ENCODE measurements around the gene LRRC75A. TPM values are rescaled to one million over a fixed set of nuclear protein-coding genes. Genes with fewer than 3 reads are reported as not detected.
"Not testable (repeated sequence)": the region's sequence is repeated elsewhere in the genome, so short reads cannot be mapped to it uniquely, and the experiment has no call there.

The LRRC75A gene
- total RNA-seq, 1 donor, result 1.4 TPM

DNA sequence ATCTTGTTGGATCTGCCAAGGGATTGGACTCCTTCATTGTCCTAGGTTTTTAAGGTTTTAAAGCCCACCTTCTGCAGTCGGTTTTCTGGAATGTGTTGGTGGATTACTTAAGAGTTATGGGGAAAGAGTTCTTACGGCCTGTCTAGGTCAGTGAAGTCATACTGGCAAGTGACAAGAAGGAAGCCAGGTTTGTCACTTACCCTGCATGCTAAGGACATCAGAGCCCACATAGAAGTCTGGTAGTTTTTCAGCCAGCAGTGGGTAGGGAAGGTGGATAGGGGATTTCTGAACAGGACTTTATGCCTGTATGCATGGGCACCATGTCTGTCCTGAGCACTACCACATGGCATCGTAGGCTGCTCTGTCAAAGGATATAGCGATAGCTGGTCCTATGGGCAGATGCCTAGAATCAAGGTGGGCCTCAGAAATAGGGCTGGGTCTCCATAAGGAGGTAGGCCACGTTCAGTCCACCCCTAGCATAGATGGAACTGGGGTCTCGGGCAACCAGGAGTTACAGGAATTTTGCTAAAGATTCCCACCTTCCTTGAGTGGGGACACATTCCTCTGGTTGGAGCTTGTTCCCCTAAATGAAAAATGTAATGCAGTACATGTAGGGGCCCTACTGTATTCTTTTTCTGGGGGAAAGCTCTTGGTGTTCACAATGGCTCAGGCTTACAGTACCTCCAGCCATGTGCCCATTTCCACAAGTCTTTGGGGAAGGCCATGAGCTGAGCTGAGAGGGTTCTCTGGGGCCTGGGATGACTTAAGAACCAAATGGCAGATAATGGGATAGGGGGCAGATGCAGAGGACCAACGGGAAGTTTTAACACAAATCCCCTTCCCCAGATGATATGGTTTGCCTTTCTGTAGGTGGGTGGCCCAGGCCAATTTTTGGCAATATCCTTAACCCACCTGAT lies 49.1 kb downstream of the LRRC75A start:
- Histone ChIP-seq H3K4me2 (ENCODE audit: insufficient read depth, low read length) (peak overlapping the region; percentile 90), H3K9me3 (ENCODE audit: low read depth, low read length) (no peaks in the 10 kb centered on the region), H4K20me1 (ENCODE audit: insufficient read depth, low read length) (peaks cover 73% of the 10 kb centered on the region), H3K27me3 (ENCODE audit: insufficient read depth, low read length) (no peaks in the 10 kb centered on the region), H3K79me2 (ENCODE audit: insufficient read depth, low read length) (peaks cover 55% of the 10 kb centered on the region), H3K4me1 (ENCODE audit: insufficient read depth, low read length) (peaks cover 36% of the 10 kb centered on the region), H3K36me3 (ENCODE audit: insufficient read depth, low read length) (peaks cover 66% of the 10 kb centered on the region), H3K4me3 (ENCODE audit: insufficient read depth, low read length) (peak overlapping the region; percentile 33), H2AFZ (ENCODE audit: low read length) (no peak overlapping the region), H3K27ac (ENCODE audit: low read depth, low read length) (peak overlapping the region; percentile 18)
- DNase-seq (ENCODE audit: insufficient read length, low spot score, missing footprints), result peak; percentile 58
- TF ChIP-seq, protein P1, sequence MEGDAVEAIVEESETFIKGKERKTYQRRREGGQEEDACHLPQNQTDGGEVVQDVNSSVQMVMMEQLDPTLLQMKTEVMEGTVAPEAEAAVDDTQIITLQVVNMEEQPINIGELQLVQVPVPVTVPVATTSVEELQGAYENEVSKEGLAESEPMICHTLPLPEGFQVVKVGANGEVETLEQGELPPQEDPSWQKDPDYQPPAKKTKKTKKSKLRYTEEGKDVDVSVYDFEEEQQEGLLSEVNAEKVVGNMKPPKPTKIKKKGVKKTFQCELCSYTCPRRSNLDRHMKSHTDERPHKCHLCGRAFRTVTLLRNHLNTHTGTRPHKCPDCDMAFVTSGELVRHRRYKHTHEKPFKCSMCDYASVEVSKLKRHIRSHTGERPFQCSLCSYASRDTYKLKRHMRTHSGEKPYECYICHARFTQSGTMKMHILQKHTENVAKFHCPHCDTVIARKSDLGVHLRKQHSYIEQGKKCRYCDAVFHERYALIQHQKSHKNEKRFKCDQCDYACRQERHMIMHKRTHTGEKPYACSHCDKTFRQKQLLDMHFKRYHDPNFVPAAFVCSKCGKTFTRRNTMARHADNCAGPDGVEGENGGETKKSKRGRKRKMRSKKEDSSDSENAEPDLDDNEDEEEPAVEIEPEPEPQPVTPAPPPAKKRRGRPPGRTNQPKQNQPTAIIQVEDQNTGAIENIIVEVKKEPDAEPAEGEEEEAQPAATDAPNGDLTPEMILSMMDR (IDR thresholded peaks at IDR 0.05; ENCODE audit: extremely low read depth, low read depth, low read length), result no peak

DNA sequence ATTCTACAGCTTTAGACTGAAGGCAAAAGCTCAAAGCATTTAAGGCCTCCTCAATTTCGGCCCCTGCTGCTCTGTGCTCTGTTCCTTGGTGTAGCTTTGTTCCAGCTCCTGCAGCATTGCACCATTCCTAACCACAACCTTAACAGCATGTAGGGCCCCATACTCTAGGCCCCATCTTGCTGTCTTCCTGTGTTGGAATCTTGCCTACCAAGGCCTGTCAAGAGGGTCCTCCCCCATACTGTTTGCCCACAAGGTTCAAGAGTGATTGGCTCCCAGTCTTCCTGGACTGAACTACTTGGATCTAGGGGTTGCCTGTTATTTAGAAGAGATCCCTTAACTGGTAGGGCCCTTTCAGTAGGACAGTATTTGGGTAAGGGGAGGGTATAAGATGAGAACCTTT lies 49.9 kb downstream of the LRRC75A start:
- Histone ChIP-seq H3K4me1 (ENCODE audit: insufficient read depth, low read length) (peaks cover 36% of the 10 kb centered on the region), H3K36me3 (ENCODE audit: insufficient read depth, low read length) (peaks cover 62% of the 10 kb centered on the region), H4K20me1 (ENCODE audit: insufficient read depth, low read length) (peaks cover 66% of the 10 kb centered on the region), H3K9me3 (ENCODE audit: low read depth, low read length) (no peaks in the 10 kb centered on the region), H2AFZ (ENCODE audit: low read length) (no peak overlapping the region), H3K4me2 (ENCODE audit: insufficient read depth, low read length) (peak overlapping the region; percentile 90), H3K27ac (ENCODE audit: low read depth, low read length) (peak overlapping the region; percentile 3), H3K27me3 (ENCODE audit: insufficient read depth, low read length) (no peaks in the 10 kb centered on the region), H3K4me3 (ENCODE audit: insufficient read depth, low read length) (peak overlapping the region; percentile 33), H3K79me2 (ENCODE audit: insufficient read depth, low read length) (peaks cover 55% of the 10 kb centered on the region)
- TF ChIP-seq, protein P1 (IDR thresholded peaks at IDR 0.05; ENCODE audit: extremely low read depth, low read depth, low read length), result no peak
- peak; percentile 78 for DNase-seq (ENCODE audit: insufficient read length, low spot score, missing footprints)

DNA sequence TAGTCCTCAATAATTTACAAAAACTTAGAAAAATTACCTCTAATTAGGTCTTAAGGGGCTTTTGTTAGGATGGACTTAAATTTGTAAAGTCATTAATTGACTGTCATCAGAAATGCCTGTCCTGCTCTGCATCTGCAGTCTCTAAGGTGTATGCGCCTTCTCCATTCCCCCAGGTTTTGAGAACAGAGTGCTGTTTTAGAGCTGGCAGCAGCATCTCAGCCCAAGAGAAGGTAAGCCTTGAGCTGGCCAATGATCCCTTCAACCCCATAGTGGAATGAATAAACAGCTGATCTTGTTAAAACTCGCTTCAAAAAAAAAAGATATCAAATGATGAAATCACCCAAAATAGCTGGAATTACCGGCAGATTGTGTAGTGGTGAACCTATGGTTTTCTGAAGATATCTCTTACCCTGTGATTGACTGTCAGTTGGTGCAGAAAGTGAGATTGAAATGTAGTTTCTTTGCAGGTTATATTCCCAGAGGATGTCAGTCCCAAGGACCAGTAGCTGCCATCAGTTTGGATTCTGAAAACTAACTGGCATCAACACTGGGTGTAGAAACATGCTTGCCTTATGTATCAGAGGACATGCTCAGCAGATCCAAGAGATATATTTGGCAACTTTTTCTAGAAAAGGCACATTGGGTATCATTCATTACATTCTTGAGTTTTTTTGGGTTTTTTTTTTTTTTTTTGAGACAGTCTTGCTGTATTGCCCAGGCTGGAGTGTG lies 50.9 kb downstream of the LRRC75A start:
- TF ChIP-seq, protein P1 (IDR thresholded peaks at IDR 0.05; ENCODE audit: extremely low read depth, low read depth, low read length), result no peak
- H4K20me1 ChIP-seq (ENCODE audit: insufficient read depth, low read length), result peaks cover 60% of the 10 kb centered on the region
- H3K4me3 ChIP-seq (ENCODE audit: insufficient read depth, low read length), result peak overlapping the region; percentile 91
- peaks cover 55% of the 10 kb centered on the region for H3K79me2 ChIP-seq (ENCODE audit: insufficient read depth, low read length)
- H3K27ac ChIP-seq (ENCODE audit: low read depth, low read length), result peak overlapping the region; percentile 3
- peak overlapping the region; percentile 90 for H3K4me2 ChIP-seq (ENCODE audit: insufficient read depth, low read length)
- no peaks in the 10 kb centered on the region for H3K9me3 ChIP-seq (ENCODE audit: low read depth, low read length)
- no peaks in the 10 kb centered on the region for H3K27me3 ChIP-seq (ENCODE audit: insufficient read depth, low read length)
- H3K36me3 ChIP-seq (ENCODE audit: insufficient read depth, low read length), result peaks cover 57% of the 10 kb centered on the region
- peak; percentile 72 for DNase-seq (ENCODE audit: insufficient read length, low spot score, missing footprints)
- no peak overlapping the region for H2AFZ ChIP-seq (ENCODE audit: low read length)
- peaks cover 36% of the 10 kb centered on the region for H3K4me1 ChIP-seq (ENCODE audit: insufficient read depth, low read length)

DNA sequence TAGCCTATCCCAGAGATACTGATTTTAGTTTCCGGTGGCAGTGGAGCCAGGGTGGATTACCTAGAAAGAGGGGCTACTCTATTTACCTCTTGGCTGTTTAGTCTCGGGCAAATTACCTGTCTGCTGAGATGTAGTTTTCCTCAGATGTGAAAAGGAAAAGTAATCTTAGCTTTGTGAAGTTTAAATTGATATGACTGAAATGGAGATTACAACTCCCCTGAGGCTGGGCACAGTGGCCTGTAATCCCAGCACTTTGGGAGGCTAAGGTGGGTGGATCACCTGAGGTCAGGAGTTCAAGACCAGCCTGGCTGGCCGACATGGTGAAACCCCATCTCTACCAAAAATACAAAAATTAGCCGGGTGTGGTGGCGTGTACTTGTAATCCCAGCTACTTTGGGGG lies 51.6 kb downstream of the LRRC75A start:
- Histone ChIP-seq H3K79me2 (ENCODE audit: insufficient read depth, low read length) (peaks cover 55% of the 10 kb centered on the region), H4K20me1 (ENCODE audit: insufficient read depth, low read length) (peaks cover 54% of the 10 kb centered on the region), H3K27ac (ENCODE audit: low read depth, low read length) (peak overlapping the region; percentile 91), H3K4me1 (ENCODE audit: insufficient read depth, low read length) (peaks cover 36% of the 10 kb centered on the region), H3K4me2 (ENCODE audit: insufficient read depth, low read length) (peak overlapping the region; percentile 90), H3K4me3 (ENCODE audit: insufficient read depth, low read length) (peak overlapping the region; percentile 91), H3K36me3 (ENCODE audit: insufficient read depth, low read length) (peaks cover 52% of the 10 kb centered on the region)
- H3K9me3 ChIP-seq (ENCODE audit: low read depth, low read length); H2AFZ ChIP-seq (ENCODE audit: low read length); DNase-seq (ENCODE audit: insufficient read length, low spot score, missing footprints); H3K27me3 ChIP-seq (ENCODE audit: insufficient read depth, low read length): not testable (repeated sequence)
